NCI-H748 treated with DMSO at 0.1 percent for 48 hours (cell line): ENCODE measurements around the gene HMG20B.

ENCODE experiments used
- DNase-seq: peaks from one replicate; lab custom pipeline; 2025; lab: John Stamatoyannopoulos, UW

The HMG20B gene

DNA sequence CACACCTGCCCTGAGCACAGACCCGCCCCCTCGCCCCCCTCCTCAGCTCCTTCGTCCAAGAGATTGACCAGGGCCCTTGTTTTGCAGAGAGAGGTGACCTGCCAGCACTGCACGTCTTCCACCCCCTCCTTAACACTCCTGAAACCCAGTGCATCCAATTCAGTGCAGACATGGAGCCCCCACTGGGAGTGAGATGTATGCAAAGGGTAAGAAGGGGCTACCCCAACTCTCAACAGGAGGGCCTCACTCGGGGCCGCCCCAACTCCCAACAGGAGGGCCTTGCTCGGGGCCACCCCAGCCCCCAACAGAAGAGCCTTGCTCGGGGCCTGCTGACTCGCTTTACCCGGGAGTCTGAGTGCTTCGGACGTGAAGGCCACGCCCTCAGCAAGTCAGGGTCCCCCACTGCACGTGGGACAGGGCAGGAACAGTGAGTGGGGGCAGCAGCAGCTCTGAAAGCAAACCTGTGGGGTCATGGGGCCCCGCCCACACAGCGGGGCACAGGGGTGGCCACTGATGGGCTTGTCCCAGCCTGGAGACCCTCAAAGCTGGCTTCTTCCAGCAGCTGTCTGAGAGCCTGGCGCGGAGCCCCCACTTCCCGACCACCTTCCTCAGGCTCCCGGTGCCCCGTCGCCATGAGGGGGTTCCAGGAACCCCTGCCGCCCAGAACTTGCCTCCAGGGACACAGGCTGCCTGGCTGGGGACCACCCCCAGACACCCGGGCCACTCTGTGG, 48.2 kb downstream of the HMG20B start:
- no peak for DNase-seq

DNA sequence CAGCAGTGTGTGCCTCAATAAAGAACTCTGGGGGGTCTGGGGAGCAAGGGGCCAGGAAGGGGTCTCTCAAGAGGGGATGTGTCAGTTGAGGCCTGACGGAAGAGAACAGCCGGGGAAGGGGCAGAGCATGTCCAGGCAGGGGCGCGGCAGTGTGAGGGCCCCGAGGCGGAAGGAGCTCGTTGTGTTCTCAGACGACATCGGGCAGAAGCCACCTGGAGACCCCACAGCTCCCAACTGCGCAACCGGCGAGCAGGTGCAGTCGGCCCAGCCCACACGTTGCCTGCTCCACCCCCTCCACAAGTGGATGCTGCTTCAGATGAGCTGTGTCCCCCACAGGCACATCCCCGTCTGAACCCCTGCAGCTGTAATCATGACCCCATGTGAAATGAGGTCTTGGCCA, 48.9 kb downstream of the HMG20B start:
- DNase-seq: no peak

DNA sequence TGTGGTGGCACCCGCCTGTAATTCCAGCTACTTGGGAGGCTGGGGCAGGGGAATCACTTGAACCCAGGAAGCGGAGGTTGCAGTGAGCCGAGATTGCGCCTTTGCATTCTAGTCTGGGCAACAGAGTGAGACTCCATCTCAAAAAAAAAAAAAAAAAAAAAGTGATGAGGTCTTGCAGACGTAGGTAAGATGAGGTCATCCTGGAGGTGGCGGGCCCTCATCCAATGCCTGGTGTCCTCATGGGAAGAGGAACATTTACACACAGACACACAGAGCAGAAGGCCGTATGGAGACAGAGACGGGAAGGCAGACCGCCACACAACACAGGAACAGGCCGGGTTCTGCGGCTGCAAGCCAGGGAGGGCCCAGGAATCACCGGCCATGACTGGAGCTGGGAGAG, 49.5 kb downstream of the HMG20B start:
- DNase-seq: no peak

DNA sequence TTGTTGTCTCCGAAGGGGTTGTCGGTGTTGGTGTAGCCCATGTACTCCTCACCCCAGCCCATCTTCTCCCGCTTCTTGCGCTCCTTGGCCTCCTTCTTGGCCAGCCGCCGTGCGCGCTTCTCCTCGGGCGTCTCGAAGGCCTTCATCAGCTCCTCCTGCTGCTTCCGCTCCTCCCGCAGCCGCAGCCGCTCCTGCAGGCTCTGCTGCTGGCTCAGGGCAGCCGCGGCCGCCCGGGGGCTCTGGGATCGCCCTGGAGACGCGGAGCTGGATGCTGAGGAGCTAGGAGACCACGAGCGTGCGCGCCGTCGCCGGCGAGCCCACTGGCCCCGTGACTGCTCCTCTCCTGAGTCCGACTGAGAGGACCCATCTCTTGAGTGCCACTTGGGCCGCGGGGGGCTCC, 51.0 kb downstream of the HMG20B start:
- no peak for DNase-seq

DNA sequence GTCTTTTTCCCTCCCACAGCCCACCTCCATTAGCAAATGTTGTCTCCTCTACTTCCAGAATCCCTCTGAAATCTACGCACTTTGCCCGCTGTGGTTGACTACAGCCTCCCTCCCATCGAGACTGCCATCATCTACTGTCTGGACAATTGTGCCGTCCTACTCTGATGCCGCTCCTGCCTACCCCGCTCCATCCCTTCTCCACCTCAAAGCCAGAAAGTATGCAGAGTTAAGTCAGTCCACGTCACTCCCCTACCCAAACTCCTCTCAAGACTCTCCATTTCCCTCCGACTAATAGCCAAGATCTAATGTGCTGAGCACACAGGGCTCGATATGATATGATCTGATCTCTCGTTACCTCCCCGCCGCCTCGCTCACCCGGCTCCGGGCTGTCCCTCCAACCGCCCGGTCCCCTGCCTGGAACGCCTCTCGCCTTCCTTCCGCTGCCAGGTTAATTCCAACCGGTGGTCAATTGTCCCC, 53.3 kb downstream of the HMG20B start:
- no peak for DNase-seq

DNA sequence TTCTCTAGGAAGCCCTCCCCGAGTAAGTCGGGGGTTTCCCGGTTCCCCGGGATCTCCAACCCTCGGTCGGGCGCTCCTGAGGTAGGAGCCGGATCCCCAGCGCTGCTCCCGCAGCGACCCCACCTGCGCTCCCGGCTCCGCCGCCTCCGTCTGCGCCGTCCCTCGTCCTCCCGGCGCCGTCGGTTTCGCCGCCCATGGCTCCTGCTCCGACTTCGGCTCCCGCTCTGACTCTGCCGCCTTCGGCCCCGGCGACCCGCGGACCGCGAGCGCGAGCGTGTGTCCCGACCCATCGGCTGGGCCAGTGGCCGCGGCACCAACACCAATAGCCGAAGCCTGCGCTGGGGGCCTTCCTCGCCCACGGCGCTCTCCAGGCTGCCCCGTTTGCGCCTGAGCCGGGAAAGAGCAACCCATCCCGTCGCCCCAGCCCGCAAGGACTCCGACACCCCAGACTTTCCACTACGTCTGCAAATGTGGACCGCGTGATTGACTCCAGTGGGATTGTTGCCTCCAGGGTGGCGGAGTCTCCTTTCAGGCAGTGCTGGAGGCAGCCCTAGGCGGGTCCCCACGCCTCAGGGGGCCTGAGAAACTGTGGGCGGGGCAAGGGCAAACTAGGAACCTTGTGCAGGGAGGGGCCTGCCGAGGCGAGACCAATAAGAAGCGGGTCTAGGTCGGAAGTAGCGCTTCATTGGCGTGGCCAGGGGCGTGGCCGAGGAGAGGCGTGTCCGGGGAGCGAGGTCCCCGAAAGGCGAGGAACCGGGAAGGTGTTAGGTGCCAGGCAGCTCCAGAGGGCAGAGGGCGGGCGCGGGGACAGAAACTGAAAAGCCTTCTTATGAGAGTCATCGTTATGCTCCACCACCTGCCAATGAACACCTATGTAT, 54.0 kb downstream of the HMG20B start, which contains the start of gene CACTIN:
Gene CACTIN (minus strand): TSS at position 318 of the 878 bp plus-strand sequence. CDS start 28 bp downstream, at position 290.
- peak; percentile 76 for DNase-seq

DNA sequence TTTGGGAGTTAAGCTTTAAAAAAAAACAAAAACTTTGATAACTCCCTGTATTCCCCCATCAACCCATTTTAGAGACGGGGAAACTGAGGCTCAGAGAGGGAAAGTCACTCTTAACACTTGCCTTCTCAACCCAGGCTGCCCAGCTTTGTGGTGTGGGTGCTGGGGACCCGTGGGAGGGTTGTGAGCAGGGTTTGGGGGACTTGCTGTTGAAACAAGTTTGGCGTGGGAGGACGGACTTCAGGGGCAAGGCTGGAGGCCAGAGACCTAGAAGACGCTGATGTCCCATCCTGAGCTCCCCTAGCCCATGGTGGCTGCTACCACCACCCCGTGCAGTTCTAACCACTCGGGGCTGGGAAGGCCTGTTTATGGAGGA, 54.6 kb downstream of the HMG20B start:
- DNase-seq: no peak
